NCI-H187 treated with DMSO at 0.1 percent for 48 hours (cell line): ENCODE measurements around the gene LRP1.

ENCODE experiments used
- DNase-seq: peaks from one replicate; lab custom pipeline; 2025; lab: John Stamatoyannopoulos, UW

The LRP1 gene

DNA sequence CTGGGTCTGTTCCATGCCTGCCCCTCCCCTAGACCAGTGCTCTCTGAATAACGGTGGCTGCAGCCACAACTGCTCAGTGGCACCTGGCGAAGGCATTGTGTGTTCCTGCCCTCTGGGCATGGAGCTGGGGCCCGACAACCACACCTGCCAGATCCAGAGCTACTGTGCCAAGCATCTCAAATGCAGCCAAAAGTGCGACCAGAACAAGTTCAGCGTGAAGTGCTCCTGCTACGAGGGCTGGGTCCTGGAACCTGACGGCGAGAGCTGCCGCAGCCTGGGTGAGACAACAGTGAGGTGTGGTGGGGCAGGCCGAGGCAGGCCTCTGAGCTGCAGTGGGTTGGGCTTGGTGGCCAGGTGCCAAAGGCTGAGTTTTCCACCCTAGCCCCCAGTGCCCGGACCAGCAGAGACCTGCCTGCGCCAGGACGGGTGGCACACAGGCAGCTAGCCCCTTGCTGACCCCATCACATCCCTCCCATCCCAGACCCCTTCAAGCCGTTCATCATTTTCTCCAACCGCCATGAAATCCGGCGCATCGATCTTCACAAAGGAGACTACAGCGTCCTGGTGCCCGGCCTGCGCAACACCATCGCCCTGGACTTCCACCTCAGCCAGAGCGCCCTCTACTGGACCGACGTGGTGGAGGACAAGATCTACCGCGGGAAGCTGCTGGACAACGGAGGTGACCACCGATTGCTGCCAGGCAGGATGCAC lies 47.3 kb downstream of the LRP1 start:
- peak; percentile 75 for DNase-seq

DNA sequence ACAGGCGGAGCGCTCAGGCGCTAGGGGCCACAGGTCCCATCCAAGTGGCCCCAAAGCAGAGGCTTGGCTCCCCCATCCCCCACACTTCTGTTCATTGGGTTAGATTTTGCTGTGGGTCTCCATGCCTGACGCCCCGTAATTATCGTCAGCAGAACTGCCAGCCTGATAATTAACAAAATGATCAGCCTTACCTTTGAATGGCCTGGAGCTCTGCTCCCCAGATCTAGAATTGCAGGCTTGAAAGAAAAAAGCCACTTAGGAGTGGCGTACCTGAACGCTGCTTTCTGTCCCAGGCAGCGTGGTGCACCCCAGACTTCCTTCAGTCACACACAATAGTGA lies 47.8 kb downstream of the LRP1 start:
- no peak for DNase-seq

DNA sequence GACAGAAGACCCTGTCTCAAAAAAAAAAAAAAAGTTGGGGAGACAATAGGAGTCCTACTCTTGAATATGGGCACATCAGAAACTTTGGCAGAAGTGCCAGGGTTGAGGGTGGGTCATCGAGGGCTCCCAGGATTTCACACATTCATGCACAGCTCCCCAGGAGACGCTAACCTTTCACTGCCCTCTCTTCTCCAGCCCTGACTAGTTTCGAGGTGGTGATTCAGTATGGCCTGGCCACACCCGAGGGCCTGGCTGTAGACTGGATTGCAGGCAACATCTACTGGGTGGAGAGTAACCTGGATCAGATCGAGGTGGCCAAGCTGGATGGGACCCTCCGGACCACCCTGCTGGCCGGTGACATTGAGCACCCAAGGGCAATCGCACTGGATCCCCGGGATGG lies 48.6 kb downstream of the LRP1 start:
- DNase-seq, result no peak

DNA sequence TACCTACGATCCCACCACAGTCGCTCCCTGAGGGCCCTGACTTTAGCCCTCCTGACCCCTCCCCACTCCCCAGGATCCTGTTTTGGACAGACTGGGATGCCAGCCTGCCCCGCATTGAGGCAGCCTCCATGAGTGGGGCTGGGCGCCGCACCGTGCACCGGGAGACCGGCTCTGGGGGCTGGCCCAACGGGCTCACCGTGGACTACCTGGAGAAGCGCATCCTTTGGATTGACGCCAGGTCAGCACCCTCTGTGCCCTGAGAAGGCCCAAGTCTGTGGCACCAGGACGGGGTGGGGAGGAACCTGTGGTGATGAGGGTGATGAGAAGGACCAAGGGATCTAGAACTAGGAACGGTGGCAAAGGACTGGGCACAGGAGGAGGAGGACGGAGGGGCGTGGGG lies 49.1 kb downstream of the LRP1 start:
- DNase-seq, result no peak

DNA sequence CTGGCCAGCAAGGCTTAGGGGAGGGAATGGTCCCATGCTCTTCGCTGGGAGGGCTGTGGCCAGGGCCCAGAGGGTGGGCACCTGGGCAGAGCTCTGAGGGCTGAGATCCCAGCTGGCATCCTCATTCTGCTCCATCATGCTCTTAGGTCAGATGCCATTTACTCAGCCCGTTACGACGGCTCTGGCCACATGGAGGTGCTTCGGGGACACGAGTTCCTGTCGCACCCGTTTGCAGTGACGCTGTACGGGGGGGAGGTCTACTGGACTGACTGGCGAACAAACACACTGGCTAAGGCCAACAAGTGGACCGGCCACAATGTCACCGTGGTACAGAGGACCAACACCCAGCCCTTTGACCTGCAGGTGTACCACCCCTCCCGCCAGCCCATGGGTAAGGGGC lies 49.9 kb downstream of the LRP1 start:
- DNase-seq, result no peak

DNA sequence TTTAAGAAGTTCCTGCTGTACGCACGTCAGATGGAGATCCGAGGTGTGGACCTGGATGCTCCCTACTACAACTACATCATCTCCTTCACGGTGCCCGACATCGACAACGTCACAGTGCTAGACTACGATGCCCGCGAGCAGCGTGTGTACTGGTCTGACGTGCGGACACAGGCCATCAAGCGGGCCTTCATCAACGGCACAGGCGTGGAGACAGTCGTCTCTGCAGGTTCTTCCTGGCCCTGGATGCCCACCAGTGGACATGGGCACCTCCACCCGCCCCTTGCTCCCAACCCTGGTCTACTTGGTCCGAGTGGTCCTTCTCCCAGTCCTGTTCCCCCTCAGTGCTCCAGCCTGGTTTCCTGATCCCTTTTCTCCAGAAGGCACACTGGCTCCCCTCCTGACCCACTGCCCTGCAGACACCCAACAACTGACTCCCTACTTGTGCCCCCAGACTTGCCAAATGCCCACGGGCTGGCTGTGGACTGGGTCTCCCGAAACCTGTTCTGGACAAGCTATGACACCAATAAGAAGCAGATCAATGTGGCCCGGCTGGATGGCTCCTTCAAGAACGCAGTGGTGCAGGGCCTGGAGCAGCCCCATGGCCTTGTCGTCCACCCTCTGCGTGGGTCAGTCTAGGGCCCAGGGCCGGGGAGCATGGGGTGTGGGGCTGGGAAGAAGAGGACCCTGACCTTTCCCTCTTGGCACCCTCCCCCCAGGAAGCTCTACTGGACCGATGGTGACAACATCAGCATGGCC lies 51.2 kb downstream of the LRP1 start:
- no peak for DNase-seq

DNA sequence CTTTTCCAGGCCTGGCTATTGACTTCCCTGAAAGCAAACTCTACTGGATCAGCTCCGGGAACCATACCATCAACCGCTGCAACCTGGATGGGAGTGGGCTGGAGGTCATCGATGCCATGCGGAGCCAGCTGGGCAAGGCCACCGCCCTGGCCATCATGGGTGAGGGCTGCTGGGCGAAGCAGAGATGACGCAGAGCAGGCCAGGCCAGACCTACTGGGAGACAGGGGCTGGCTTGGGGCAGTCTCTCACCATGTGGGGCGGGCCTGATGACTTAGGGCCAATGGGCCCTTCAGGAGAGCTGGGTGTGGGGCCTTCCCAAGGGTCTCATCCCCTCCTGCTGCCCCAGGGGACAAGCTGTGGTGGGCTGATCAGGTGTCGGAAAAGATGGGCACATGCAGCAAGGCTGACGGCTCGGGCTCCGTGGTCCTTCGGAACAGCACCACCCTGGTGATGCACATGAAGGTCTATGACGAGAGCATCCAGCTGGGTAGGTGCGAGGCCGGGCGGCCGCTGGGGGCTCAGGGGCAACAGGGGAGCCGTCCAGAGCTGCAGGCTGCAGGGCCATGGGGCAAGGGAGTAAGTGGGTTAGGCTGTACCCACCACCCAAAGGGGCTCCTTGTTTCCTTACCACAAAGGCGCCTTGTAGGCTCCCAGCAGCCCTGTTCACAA lies 52.2 kb downstream of the LRP1 start:
- no peak for DNase-seq

DNA sequence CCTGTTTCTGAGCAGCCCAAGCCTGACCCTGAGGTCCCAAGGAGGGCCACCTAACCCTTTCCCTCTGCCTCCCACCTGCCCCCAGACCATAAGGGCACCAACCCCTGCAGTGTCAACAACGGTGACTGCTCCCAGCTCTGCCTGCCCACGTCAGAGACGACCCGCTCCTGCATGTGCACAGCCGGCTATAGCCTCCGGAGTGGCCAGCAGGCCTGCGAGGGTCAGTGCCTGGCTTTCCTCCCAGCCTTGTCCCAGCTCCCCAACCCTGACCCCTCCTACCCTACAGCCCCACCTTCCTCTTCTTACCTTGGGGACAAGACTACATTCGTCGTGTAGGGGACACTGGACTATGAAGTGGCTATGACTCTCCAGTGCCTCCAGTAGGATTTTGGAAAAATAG lies 52.8 kb downstream of the LRP1 start:
- DNase-seq, result no peak

DNA sequence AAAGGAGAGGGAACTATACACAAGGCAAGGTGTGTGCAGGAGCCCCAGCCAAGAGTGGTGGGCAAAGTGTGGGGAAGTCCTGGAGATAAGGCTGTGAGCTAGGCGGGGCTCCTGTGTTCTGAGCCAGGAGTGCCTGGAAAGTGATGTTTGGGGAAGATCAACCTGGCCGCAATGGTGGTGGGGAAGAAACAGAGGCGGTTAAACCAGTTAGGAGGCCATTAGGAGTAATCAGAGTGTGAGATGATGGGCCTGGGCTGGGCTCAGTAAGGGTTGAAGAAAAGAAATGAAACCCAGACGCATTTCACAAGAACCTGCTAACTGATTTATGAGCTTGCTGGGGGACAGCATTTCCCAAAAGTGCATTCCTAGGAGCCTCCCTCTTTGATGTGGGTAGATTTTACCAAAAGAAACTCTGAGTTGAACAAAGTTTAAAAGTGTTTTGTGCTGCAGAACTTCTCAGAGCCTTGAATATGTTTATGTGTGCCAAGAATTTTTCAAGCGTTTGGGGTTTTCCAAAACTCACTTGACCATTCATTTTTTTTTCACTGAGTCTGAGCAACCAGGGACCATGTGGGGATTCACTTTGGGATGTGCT lies 53.4 kb downstream of the LRP1 start:
- no peak for DNase-seq

DNA sequence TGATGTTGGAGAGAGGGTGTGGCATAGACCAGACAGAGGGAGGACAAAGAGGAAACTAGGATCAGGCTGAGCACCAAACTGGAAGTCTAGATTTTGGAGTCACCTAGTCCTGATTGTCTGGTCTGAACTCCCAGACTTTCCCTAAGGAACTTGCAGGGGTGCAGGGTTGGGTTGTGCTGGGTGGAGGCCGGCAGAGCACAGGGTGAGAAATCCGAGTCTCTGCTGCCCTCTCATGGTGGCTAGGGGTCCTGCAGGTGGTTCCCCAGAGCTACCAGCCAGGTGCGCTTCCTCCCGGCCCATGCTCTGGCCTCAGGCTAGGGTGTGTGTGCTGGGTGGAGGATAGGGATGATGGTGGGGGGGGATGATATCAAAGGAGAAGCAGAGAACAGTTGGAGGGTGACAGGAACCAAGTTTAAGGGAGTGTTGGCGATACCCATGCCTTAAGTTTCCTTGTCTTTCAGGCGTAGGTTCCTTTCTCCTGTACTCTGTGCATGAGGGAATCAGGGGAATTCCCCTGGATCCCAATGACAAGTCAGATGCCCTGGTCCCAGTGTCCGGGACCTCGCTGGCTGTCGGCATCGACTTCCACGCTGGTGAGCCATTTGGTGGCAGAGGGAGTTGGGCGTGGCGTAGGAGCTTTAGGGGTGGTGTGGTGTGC lies 54.8 kb downstream of the LRP1 start:
- peak; percentile 22 for DNase-seq

DNA sequence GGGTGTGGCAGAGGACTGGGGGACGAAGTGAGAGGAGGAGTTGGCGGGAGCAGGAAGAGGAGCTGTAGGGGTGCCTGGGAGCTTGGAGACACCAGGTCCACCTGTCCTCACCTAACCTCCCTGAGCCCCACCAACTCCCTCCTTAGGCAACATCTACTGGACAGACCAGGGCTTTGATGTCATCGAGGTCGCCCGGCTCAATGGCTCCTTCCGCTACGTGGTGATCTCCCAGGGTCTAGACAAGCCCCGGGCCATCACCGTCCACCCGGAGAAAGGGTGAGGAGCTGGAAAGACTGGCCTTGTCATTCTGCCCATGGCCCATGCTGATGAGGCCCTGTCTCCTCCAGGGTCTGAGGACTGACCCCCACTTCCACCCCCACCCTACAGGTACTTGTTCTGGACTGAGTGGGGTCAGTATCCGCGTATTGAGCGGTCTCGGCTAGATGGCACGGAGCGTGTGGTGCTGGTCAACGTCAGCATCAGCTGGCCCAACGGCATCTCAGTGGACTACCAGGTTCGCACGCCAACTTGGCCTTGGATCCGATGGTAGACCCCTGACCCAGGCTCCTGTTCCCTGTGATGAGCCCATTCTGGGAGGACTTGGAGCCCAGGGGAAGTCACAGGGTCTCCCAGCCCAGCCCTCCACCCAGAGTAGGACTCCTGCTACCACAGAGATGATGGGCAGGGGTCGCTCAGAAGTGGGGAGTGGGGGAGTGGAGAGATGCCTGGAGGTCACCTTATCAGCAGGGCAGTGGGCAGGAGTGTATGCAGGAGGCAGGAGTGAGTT lies 55.8 kb downstream of the LRP1 start:
- no peak for DNase-seq

DNA sequence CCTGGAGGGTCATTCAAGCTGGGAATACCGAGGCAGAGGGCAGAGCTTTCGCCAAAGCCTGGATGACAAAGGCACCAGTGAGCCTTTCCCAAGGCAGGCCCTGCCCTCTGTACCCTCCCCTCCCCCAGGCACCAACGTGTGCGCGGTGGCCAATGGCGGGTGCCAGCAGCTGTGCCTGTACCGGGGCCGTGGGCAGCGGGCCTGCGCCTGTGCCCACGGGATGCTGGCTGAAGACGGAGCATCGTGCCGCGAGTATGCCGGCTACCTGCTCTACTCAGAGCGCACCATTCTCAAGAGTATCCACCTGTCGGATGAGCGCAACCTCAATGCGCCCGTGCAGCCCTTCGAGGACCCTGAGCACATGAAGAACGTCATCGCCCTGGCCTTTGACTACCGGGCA lies 57.1 kb downstream of the LRP1 start:
- no peak for DNase-seq

DNA sequence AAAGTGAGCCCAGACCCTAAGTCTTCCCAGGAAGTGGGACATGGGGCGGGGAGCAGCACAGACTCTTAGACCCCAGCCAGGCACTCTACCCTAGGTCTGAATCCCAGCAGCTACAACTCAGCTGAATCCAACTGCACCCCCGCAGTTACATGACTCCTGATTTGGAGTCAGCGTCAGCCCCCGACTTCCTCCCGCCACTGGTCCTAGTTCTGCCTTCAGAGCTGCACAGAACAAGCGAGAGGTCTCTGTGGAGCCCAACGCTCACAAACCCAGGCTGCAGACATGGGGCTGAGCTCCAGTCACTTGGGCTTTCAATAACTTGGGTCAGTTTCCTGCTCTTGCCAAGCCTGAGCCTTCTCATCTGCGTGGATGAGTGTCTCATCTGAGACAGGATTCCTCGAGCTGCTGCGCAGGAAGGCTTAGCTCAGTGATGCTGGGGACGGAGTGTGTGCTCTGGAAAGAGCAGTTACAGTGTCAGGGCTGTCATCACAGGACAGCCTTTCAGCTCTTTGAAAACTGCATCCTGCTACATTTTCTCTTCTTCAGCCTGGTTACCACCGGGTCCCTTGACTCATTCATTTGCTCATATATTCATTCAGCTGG lies 57.7 kb downstream of the LRP1 start:
- DNase-seq, result no peak

DNA sequence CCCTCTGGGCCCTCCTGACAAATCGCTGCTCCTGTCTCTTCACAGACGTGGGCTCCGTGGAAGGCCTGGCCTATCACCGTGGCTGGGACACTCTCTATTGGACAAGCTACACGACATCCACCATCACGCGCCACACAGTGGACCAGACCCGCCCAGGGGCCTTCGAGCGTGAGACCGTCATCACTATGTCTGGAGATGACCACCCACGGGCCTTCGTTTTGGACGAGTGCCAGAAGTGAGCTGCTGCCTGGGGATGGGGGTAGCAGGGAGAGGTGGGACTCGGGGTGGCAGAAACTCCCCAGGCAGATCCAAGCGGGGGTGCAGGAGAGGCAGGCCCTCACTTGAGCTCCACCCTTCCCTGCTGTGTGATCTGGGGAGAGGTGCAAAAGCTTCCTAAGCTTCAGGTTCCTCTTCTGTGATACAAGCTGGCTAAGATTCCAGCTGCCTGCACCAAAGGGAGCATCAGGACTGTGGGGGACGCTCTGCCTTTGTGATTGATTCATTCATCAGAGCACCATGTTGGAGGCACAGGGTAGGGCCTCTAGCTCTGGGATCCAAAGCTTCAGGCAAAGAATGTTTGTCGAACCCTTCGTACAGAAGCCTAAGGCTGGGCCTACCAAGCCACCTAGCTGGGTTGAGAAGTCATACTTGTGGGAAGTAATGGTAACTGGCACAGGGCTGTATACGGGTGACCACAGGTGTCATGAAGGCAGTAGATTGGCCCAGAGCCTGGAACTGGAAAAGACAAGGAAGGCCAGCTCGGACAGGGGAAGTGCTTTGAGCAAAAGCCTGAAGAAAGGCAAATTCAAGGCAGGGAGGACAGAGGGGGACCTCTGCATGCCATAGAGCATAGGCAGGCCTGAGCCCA lies 59.2 kb downstream of the LRP1 start:
- no peak for DNase-seq

DNA sequence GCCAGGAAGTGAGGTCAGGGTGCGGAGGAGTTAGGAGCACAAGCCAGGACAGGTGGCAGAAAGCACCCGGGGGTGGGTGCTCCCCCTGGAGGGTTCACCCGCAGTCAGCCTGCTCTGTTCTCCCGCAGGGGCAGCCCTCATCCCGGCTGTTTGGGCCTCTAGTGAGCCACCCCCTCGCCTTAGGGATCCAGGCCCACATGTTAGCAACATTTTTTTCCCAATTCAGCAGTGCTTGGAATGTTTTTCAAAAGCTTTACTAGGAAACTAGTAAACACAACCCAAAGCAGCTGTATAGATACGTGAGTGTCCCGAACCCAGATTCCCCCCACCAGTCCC lies 59.8 kb downstream of the LRP1 start:
- DNase-seq, result no peak

DNA sequence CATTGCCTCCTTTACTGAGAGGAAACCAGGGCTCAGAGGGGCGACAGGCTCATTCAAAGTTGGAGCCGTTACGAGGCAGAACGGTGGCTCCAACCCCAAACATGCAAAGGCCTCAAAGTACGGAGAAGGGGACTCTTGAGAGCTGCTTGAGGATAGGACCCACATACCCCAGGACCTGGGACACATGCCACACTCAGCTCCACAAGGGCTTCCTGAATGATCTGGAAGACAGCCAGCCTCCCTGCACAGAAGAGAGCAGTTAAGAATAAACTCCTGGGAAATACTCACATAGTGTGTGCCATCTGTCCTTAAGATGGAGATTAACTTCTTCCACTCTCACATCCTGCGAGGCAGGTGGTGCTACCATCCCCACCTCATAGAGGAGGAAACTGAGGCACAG lies 61.8 kb downstream of the LRP1 start:
- DNase-seq, result no peak

DNA sequence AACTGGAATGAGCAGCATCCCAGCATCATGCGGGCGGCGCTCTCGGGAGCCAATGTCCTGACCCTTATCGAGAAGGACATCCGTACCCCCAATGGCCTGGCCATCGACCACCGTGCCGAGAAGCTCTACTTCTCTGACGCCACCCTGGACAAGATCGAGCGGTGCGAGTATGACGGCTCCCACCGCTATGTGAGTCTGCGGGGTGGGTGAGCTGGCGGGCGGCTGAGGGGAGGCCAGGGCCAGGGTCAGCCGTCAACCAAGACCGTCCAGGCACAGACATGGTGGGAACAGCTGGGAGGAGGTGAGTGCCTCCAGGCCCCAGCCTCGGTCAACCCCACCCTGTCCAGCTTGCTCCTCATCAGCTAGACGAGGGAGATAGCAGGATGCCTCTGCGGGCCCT lies 62.5 kb downstream of the LRP1 start:
- no peak for DNase-seq

DNA sequence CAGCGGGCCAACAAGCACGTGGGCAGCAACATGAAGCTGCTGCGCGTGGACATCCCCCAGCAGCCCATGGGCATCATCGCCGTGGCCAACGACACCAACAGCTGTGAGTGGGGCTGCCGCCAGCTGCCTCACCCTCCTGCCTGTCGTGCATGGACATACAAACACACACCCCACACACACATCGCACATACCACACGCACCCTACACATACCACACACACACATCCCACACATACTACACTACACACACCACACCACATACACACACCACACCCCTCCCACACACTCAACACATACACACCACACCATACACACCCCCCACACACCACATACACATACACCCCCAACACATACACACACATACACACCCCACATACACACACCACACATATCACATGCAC lies 63.1 kb downstream of the LRP1 start:
- no peak for DNase-seq

DNA sequence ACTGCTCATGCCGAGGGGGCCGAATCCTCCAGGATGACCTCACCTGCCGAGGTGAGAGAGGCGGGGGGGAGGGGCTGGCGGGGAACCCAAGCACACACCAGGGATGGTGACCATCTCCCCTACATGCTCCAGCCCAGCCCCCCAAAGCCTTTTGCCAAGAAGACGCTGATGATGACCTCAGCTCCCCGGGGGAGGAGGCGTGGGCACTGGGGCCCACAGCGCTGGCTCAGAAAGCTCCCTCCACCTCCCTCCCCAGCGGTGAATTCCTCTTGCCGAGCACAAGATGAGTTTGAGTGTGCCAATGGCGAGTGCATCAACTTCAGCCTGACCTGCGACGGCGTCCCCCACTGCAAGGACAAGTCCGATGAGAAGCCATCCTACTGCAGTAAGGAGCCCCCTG lies 64.6 kb downstream of the LRP1 start:
- DNase-seq, result no peak

DNA sequence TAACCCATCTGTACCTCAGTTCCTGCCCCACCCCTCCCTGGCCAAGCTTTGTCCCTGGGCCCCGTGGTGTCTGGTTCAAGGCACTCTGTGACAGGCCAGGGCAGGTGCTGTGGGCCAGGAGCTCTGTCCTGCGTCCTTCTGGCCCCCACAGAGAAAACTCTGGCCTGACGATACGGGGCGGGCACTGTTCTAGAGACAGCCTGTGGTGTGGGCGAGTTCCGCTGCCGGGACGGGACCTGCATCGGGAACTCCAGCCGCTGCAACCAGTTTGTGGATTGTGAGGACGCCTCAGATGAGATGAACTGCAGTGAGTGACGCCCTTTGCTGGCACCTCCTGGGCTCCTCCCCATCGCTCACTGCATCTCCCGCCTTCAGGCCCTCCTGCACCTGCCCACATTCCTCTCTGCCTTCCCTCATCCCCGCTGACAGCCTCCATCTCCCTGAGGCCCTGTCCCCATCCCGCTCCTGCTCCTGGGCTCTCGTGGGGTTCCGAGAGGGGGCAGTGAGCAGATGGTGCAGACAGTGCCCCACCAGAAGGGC lies 65.5 kb downstream of the LRP1 start:
- DNase-seq, result no peak
